H4 (cell line): ENCODE results near the gene ANKMY1. TPM values are rescaled to one million over a fixed set of nuclear protein-coding genes. Genes with fewer than 3 reads are reported as not detected.
"Not testable (repeated sequence)": the region's sequence is repeated elsewhere in the genome, so short reads cannot be mapped to it uniquely, and the experiment has no call there.

Source experiments
- DNase-seq: peaks from one replicate; pipeline ENCODE4 v3.0.0-alpha.2; 2015; ENCODE audit warnings: low spot score
- total RNA-seq: library from RNA; depleted of rRNA; stranded (reverse); fragments of >200 nt; shearing (Covaris generic); gene quantifications from 2 replicates; pipeline ENCODE4 v1.2.3, GENCODE V29; 2014

The ANKMY1 gene
- total RNA-seq, 1 experiment from 2014 or later: 12.7 TPM

GRCh38 chr2:240568678-240569522 is 11.1 kb upstream of the ANKMY1 start:
- DNase-seq: peak; percentile 32

- no peak for DNase-seq
Measured at GRCh38 chr2:240567872-240568677, 10.3 kb upstream of the ANKMY1 start, which contains the start of gene RNPEPL1. TSS of gene RNPEPL1 (plus strand) at chr2:240568484. CDS start at chr2:240568587, 103 bp downstream.

DNA sequence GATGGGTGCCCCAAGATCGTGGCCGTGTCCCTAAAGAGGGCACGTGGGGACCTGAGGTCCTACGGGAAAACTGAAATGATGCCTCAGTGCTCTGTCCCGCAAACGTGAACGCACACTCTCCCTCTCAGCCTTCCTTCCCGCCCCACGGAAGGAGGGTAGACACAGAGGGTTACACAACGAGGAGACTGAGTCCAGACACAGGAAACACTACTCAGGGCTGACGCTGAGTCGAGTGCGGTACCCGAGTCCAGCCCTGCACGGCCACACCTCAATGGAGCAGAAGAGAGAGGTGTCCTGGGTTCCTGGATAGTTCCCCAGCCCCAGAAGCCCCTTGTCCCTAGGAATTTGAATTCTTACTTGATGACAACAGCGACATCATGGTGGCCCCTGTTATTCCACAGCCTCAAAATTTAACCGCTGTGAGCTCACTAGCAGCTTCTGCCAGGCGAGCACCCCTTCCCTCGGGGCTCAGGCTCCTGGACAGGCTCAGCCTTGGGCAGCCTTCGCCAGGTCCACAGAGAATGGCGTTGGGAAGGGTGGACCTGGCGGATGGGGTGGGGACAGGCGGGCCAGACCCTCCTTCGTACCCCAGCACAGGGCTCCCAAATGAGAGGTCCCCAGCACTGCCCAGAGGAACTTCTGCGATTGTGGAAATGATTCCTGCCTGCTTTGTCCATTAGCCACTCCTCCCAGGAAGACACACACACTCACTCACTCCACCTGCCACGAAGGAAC is 9.5 kb upstream of the ANKMY1 start:
- DNase-seq: no peak

GRCh38 chr2:240566203-240567136 is 8.7 kb upstream of the ANKMY1 start:
- peak; percentile 86 for DNase-seq

GRCh38 chr2:240565333-240566202 is 7.8 kb upstream of the ANKMY1 start:
- peak; percentile 95 for DNase-seq

DNA sequence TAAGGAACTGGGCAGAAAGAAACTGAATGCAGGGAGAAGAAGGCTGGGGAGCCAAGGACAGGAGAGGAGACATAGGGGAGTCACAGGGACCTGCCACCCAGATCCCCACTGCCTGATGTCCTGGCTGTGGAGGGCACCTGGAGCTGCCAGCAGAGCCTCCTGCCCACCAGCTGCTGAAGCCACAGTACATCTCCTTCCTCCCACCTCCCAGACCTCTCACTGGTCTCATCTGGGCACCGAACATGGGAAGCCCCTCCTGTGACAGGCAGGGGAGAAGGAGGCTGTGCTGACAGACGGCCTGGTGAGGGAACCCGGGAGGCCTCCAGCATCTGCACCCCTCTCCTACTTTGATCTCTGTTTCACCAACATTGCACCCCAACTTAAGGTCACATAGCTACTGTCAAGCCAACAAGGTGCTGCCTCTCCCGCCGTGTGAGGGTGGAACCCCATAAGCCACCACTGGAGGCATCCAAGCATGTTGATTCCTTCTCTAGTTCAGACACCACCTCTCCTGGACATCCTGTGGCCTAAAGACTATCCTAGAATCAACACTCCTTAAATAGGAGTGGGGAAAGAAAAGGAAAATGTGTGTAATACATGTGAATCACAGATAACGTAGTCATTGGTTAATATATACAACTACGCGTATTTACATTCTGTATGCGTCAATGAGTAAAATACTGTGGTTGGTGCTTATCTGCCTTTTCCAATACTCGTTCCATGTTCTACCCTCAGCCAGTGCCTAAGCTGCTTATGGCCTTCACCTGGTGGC is 7.0 kb upstream of the ANKMY1 start:
- peak; percentile 73 for DNase-seq

GRCh38 chr2:240563951-240564560 is 6.3 kb upstream of the ANKMY1 start:
- DNase-seq: no peak

GRCh38 chr2:240563231-240563630 is 5.4 kb upstream of the ANKMY1 start:
- DNase-seq: not testable (repeated sequence)

- peak; percentile 49 for DNase-seq
Measured at GRCh38 chr2:240561325-240561971, 3.7 kb upstream of the ANKMY1 start.

GRCh38 chr2:240560480-240561324 is 2.9 kb upstream of the ANKMY1 start:
- peak; percentile 88 for DNase-seq

DNA sequence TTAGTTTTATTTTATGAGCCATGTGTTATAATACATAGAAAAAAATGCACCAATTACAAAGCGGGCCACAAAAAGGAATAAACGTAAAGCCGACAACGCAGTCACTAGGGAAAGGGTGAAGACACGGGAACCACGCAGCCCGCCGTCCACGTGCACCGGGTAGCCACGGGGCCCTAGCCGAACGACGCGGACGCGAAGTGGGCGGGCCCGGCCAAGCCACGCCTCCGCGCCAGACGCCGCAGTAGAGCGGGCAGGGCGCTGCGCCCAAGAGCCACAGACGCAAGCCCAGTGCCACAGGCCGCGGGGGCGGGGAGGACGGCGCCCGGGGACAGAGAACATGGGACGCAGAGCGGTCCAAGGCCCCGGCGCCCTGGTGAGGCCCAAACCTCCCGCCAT is 2.3 kb upstream of the ANKMY1 start, which contains the start of gene DUSP28:
DUSP28 (plus strand) TSS at position 274 of the 396 bp plus-strand sequence. CDS start 328 bp downstream, outside the sequence.
- DNase-seq: peak; percentile 85

GRCh38 chr2:240559286-240559685 is 1.5 kb upstream of the ANKMY1 start:
- no peak for DNase-seq

DNA sequence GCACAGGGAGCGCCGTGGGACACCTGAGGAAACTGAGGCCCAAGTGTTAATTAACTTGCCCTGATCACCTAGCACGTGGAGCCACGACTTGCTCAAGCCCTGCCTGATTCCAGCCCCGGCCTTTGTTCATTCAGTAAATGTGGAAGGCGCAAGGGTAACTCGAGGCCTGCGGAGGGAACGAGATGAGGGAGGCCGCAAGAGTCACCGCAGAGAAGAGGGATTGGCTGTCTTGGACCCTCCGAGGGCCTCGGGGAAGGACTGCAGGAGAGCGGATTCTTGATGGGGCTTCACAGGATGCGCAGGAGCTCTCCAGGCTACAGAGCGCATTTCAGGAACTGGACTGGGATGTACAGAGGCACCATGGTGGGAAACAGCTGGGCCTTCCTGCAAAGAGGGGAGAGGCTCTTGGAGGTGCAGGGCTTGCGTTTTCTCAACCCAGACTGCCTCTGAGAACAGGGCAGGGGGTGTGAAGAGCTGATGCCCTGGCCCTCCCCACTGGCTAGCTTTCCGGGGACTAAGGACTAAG is 511 bp upstream of the ANKMY1 start:
- DNase-seq: no peak

- no peak for DNase-seq
Measured at GRCh38 chr2:240557101-240557751, 562 bp downstream of the ANKMY1 start.

DNA sequence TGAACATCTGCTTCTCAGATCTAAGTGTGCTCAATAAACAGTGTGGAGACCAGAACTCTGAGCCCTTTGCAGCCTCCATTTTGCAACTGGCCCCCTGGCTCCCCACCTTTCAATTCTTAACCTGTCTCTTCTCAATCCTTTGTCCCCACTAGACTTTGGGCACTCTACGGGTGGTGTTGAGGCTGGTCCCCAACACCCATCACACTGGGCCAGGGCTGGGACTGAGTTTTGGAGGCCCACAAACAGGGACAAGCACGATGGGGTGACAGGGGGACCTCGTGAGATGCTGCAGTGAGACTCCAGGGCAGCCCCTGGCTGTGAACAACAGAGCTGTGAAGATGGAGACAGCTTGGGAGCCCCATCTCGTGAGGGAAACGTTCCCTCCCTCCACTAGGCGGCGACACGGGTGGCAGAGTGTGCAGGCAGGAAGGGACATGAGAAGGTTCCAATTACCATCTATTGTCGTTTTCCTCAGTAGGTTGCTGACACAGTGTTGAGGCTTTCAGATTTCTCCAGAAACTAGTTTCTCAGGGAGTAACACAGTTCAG is 1.2 kb downstream of the ANKMY1 start:
- no peak for DNase-seq
